ENCODE measurements around the gene IQUB. TPM values are rescaled to one million over a fixed set of nuclear protein-coding genes. Genes with fewer than 3 reads are reported as not detected.

The IQUB gene
- total RNA-seq, 4 donors from 2014 or later = 0.94 to 18.5 (median 7.2) TPM

DNA sequence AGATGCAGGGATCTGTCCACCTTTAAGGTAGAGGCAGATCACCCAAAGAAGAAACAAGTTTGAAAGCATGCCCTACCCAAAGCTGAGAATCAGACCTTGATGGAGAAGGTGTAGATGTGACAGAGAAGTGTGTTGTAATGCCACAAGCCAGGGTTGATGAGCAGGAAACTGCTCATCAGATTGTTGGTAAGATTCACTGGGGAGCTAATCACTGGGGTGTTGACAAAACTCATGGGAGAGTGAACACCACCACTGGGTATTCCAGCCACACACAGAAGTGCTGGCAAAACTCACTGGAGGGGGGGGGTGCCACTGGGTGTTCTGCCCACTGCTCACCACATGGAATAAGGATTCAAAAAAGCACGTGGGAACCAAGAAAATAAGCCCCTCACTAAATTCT is 95.2 kb downstream of the IQUB start:
- WGBS, 2 donors (ENCODE audit: low coverage in 1 of 2) = 50% methylated on average over 1 of the region's 1 CpG; no CpG with 5 or more reads in 1 of the 2 donors
- Histone ChIP-seq H3K4me1 (no peaks in the 10 kb centered on the region), H3K27me3 (no peaks in the 10 kb centered on the region), H3K36me3 (no peaks in the 10 kb centered on the region), H3K27ac (no peak overlapping the region), H3K9me3 (no peaks in the 10 kb centered on the region), H3K4me3 (no peak overlapping the region)
- ATAC-seq = no peak
- no peak for TF ChIP-seq EP300 (IDR thresholded peaks at IDR 0.05)
- no peak for TF ChIP-seq POLR2A (IDR thresholded peaks at IDR 0.05)
- TF ChIP-seq POLR2AphosphoS5 (IDR thresholded peaks at IDR 0.05) = no peak
- TF ChIP-seq, protein P1, sequence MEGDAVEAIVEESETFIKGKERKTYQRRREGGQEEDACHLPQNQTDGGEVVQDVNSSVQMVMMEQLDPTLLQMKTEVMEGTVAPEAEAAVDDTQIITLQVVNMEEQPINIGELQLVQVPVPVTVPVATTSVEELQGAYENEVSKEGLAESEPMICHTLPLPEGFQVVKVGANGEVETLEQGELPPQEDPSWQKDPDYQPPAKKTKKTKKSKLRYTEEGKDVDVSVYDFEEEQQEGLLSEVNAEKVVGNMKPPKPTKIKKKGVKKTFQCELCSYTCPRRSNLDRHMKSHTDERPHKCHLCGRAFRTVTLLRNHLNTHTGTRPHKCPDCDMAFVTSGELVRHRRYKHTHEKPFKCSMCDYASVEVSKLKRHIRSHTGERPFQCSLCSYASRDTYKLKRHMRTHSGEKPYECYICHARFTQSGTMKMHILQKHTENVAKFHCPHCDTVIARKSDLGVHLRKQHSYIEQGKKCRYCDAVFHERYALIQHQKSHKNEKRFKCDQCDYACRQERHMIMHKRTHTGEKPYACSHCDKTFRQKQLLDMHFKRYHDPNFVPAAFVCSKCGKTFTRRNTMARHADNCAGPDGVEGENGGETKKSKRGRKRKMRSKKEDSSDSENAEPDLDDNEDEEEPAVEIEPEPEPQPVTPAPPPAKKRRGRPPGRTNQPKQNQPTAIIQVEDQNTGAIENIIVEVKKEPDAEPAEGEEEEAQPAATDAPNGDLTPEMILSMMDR (IDR thresholded peaks at IDR 0.05) = no peak

DNA sequence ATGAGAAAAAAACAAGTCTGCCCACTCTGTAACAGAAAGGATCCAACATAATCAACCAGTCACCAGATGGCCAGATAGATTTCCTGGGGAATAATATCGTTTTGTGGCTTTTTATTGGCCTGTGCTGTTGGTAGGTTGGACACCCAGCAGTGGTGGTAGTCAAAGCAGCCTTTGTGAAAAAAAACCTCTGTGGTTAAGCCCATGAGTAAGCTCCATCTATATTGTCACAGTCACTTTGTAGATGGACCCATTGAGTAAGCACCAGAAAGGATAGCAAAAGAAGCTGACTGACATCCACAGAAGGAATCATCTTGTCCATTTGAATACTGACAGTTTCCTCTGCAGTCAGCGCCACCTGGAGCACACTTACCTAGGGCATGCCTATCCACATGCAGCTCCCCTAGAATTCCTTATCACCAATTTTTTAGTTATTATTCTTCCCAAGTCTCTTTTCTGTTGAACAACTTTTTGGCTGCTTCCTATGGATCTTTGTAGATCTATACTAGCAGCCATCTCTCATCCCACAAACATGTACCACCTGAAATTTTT is 96.9 kb downstream of the IQUB start:
- Histone ChIP-seq H3K27ac (no peak overlapping the region), H3K27me3 (no peaks in the 10 kb centered on the region), H3K36me3 (no peaks in the 10 kb centered on the region), H3K4me1 (no peaks in the 10 kb centered on the region), H3K9me3 (no peaks in the 10 kb centered on the region), H3K4me3 (no peak overlapping the region)
- 68% methylated on average over 2 of the region's 2 CpGs; no CpG with 5 or more reads in 1 of the 2 donors for WGBS, 2 donors (ENCODE audit: low coverage in 1 of 2)
- TF ChIP-seq, protein P1 (IDR thresholded peaks at IDR 0.05) = no peak
- TF ChIP-seq EP300 (IDR thresholded peaks at IDR 0.05) (no peak), POLR2A (IDR thresholded peaks at IDR 0.05) (no peak), POLR2AphosphoS5 (IDR thresholded peaks at IDR 0.05) (no peak)
- ATAC-seq = no peak

DNA sequence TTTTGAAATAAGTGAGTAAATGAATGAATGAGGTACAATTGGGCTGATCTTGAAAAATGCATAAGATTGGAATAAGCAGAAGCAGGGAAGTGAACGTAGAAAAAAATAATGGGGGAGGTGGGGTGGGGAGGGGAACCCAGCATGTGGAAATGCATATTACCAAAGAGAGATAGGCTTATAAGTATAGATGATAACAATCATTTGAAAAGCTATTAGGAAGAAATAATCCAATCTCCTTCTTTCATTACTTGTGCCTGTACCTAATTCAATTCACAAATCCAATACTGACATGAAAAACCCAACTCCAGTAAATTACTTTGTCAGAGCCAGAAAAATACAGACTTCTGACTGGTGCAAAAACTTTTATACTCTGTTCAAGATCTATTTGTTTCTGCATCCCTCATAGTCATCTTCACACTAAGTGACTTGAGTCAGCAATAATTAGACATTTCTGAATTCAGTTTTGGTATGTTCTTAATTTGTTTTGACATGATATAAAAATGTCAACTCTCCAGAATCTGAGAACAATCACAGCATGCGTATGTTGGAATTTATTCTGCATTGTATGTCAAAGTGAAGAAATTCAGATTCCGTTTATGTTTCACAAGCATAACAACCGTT is 99.2 kb downstream of the IQUB start:
- H3K9me3 ChIP-seq = no peaks in the 10 kb centered on the region
- no peak overlapping the region for H3K4me3 ChIP-seq
- no peak for ATAC-seq
- TF ChIP-seq, protein P1 (IDR thresholded peaks at IDR 0.05) = no peak
- TF ChIP-seq POLR2AphosphoS5 (IDR thresholded peaks at IDR 0.05) (no peak), POLR2A (IDR thresholded peaks at IDR 0.05) (no peak), EP300 (IDR thresholded peaks at IDR 0.05) (no peak)
- 31 to 44% methylated on average over 4 of the region's 4 CpGs for WGBS, 2 donors (ENCODE audit: low coverage in 1 of 2)
- no peaks in the 10 kb centered on the region for H3K36me3 ChIP-seq
- H3K4me1 ChIP-seq = no peaks in the 10 kb centered on the region
- no peaks in the 10 kb centered on the region for H3K27me3 ChIP-seq
- H3K27ac ChIP-seq = no peak overlapping the region

DNA sequence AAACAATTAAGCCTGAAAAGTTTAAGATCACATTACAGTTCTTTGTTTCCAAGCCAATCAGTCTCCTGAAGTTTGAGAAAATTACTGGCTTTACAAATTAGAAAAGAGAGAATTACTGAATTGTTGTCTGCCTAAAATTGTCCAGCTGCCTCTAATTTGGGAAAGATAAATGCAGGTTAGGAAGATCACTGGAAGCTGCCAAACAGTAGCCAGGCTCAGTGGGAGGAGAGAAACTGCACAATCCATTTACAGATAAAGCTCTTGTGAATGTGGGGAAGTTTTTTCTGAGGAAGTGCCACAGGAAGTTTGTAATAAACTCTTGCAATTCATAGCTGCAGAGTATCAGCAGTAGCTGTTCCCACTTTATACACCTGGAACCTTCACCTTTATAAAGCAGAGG is 100.7 kb downstream of the IQUB start:
- no peaks in the 10 kb centered on the region for H3K9me3 ChIP-seq
- no peaks in the 10 kb centered on the region for H3K4me1 ChIP-seq
- TF ChIP-seq POLR2AphosphoS5 (IDR thresholded peaks at IDR 0.05) = no peak
- TF ChIP-seq, protein P1 (IDR thresholded peaks at IDR 0.05) = no peak
- TF ChIP-seq POLR2A (IDR thresholded peaks at IDR 0.05) = no peak
- TF ChIP-seq EP300 (IDR thresholded peaks at IDR 0.05) = no peak
- no peaks in the 10 kb centered on the region for H3K36me3 ChIP-seq
- H3K27ac ChIP-seq = no peak overlapping the region
- H3K27me3 ChIP-seq = no peaks in the 10 kb centered on the region
- no peak overlapping the region for H3K4me3 ChIP-seq
- ATAC-seq = no peak

DNA sequence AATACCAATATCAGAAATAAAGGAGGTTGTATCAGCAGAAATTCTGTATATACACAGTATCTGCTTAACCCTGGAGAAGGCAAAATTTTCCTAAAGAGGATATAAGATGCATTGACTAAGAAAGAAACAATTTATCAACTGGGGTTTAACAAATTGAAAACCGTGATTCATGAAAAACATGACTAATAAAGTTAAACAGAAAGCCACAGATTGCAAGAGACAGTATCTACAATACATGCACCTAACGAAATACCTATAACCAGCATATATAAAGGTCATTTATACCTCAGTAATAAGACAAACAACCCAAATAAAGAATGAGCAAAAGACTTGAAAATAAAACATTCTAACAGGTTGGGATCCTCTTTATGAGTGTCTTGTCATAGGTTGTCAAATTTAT is 101.8 kb downstream of the IQUB start:
- no peak for ATAC-seq
- TF ChIP-seq, protein P1 (IDR thresholded peaks at IDR 0.05) = no peak
- no peak for TF ChIP-seq EP300 (IDR thresholded peaks at IDR 0.05)
- TF ChIP-seq POLR2AphosphoS5 (IDR thresholded peaks at IDR 0.05) = no peak
- TF ChIP-seq POLR2A (IDR thresholded peaks at IDR 0.05) = no peak
- 72 to 75% methylated on average over 2 of the region's 2 CpGs for WGBS, 2 donors (ENCODE audit: low coverage in 1 of 2)

More for the DNA sequence above, 101.8 kb downstream of the IQUB start:
- Histone ChIP-seq H3K27me3 (no peaks in the 10 kb centered on the region), H3K4me1 (no peaks in the 10 kb centered on the region), H3K4me3 (no peak overlapping the region), H3K9me3 (no peaks in the 10 kb centered on the region), H3K27ac (no peak overlapping the region), H3K36me3 (no peaks in the 10 kb centered on the region)
